GM11168 (cell line): Measurements from ENCODE around the gene HRK.

ENCODE experiments used
- in situ Hi-C: fragments of 300-500 bp; cut with MboI; formaldehyde crosslinking; loops from one replicate; pipeline ENCODE4 v1.12.0; 2022; ENCODE audit warnings: low sequenced_read_pairs; ENCODE audit not compliant: unreplicated experiment

HRK gene

GRCh38 chr12:116874324-116874995 is 6.8 kb downstream of the HRK start:
- in situ Hi-C loops, result no loop called here

- in situ Hi-C loops, result no loop called here
Observed at GRCh38 chr12:116870306-116870705, 10.9 kb downstream of the HRK start.

- in situ Hi-C loops, result no loop called here
Observed at GRCh38 chr12:116867523-116867922, 13.7 kb downstream of the HRK start.

DNA sequence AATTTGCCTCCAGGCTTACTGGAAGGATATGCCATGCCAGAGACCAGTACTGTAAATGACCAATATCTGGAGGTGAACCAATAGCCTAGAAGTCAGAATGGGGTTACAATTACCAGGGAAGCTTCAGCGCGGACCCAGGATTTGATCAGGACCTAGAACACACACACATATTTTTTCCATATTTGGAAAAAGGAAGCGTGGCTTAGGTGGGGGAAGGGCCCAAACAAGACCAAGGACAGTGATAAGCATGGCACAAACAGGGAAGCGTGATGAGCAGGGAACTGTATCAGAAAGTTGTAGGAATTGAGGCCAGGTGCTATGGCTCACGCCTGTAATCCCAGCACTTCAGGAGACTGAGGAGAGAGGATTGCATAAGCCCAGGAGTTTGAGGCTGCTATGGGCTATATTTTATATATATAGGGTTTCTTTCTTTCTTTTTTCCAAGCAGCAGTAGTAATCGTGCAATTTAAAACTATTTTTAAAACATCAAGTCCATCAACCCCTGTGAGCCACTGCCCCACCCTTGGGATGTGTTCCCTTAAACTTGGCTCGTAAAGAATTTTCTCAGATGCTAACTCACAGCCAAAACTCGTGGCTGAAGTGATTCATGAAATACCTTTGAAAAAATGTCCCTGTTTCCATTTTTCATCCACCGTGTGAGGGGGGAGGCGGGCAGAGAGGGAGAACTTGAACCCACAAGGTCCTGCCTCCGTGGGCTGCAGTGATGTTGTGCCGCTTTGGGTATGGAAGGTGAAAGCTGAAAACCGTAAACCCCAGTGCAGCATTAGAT is 16.7 kb downstream of the HRK start:
- in situ Hi-C loops, result no loop called here

DNA sequence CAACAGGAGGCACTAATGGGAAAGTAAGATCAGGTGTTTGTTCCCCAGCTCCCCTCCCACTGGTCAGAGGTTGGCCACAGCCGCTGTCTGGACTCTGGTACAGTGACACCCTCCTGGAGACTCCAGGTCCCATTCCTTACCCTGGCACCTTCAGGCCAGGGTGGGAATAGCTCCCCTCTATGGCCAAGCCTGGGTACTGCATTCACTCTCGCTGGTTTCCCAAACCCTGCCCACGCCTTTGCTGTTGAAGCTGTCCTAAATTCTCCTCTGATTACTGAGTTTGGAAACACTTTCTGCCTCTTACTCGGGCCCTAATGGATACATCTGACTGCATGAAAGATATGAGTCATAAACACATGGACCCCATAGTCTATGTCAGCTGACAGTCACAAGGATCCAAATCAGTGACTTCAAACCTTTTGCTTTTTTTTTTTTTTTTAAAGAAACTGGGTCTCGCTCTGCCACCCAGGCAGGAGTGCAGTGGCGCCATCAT is 17.9 kb downstream of the HRK start:
- in situ Hi-C loops, result no loop called here

DNA sequence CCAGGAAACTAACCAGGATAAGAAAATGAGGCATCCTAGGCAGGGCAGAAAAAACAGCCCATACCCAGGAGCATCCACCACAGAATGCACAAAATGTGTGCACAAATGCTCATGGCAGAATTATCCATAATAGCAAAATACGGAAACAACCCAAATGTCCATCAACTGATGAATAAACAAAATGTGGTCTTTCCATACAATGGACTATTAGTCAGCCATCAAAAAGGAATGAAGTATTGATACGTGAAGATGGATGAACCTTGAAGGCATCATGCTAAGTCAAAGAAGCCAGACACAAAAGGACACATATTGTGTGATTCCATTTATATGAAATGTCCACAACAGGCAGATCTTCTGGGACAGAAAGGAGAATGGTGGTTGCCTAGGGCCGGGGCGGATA is 19.1 kb downstream of the HRK start:
- in situ Hi-C loops, result no loop called here

GRCh38 chr12:116861320-116861719 is 19.9 kb downstream of the HRK start:
- in situ Hi-C loops, result no loop called here

DNA sequence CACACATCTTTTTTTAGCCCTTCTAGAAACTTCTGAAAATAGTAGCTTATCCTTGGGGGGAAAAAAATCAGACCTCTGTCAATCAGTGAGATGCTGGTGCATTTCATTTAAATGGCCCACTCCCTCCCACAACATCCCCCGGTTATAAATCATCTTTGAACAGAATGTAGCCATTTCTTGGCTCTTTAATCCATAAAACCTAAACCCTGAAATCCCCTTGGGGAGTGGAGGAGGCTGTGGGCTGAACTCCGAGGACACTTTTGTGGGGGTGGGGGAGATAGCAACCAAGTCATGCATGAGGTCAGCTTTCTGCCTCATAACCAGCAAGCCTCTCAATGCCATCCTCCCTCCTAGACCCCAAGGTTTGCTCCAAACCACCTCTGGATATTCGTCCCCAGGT is 21.0 kb downstream of the HRK start:
- in situ Hi-C loops, result no loop called here

- in situ Hi-C loops, result no loop called here
Observed at GRCh38 chr12:116859079-116859478, 22.2 kb downstream of the HRK start.

GRCh38 chr12:116856729-116857128 is 24.5 kb downstream of the HRK start:
- in situ Hi-C loops, result no loop called here

DNA sequence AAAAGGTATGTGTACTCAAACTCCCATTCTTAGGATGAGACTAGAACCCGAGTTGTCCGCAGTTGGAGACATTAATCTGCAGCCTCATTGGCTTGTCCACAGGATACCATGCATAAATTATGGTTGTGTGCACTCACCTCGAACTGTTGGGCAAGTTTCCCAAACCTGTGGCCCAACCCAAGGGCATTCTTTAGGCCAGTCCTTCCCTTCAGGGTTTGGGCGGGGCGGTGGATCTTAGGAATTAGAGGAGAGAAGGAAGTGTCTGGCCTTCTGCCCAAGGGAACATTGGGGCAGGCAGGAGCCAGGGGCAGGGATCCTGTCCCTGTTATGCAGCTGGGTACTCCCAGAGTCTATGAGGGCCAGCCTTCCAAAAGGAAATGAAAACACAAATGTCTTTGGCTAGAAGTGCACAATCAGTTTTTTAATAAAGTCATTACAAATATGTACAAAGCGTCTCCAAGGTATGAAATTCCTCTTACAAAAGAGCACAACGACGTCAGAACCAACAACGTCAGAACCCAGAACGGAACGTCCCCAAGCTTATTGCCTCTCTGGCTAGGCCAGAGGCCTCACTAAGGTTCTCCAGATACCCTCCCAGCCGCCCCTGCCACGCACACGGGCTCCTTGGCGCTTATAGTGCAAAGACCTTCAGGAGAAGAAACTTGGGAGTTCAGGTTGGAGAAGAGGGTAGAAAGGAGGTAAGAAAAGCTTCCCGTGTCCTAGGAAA is 25.3 kb downstream of the HRK start:
- in situ Hi-C loops, result no loop called here

GRCh38 chr12:116853507-116853906 is 27.7 kb downstream of the HRK start:
- in situ Hi-C loops, result no loop called here

- in situ Hi-C loops, result no loop called here
Observed at GRCh38 chr12:116852303-116852702, 28.9 kb downstream of the HRK start.

DNA sequence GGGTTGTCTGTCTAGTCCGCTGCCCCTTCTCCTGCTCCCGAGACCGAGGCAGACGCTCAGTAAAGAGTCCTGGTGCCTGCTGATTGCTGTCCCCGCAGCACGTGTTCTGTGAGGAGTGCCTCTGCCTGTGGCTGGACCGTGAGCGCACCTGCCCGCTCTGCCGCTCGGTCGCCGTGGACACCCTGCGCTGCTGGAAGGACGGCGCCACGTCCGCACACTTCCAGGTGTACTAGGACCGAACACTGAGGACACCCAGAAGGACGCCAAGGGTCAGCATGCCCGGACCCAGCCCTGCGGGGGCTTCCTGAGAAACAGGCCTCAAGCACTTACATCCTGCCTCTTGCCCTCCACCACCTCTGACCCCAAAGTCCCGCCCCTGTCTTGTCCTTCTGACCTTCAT is 32.0 kb downstream of the HRK start:
- in situ Hi-C loops, result no loop called here

DNA sequence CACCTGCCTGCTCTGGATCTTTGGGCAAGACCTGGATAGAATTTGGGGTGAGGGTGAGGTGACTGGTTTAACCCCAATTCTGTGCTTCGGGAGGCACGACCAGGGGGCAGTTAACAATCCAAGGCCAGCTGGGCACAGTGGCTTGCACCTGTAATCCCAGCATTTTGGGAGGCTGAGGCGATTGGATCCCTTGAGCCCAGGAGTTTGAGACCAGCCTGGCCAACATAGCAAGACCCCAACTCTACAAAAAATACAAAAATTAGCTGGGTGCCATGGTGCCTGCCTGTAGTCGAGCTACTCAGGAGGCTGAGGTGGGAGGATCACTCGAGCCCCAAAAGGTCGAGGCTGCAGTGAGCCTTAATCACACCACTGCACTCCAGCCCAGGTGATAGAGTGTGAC is 38.2 kb downstream of the HRK start:
- in situ Hi-C loops, result no loop called here

DNA sequence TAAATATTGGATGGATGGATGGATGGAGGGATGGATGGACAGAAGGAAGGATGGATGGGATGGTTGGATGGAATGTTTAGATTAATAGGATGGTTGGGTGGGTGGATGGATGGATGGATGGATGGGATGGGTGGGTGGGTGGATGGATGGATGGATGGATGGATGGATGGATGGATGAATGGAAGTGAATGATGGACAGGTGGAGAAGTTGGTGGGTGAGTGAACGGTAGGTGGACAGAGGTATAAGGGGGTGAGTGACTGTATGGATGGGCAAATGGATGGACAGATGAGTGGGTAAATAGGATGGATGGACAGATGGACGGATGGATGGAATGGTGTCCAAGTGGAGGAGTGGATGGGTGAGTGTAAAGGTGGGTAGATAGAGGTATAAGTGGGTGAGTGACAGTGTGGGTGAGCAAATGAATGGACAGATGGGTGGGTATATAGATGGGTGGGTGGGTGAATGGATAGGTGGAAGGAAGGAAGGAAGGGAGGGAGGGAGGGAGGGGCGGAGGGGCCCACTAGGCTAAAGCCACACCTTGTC is 41.9 kb downstream of the HRK start:
- in situ Hi-C loops, result no loop called here

DNA sequence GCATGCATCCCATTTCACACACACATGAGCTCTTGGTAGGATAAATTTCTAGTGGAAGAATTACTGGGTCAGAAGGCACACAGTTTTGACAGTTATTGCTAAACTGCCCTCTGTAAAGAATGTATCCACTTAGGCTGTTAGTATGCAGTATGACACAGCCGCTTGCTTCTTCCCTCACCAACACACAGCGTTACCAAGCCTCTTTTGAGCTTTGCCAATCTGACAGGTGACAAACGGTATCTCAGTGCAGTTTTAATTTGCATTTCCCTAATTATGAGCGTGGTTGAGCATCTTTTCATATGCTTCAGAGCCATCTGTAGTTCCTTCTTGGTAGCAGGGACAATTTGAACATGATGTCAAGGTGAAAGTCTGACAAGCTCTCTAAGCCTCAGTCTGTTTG is 42.9 kb downstream of the HRK start:
- in situ Hi-C loops, result no loop called here

DNA sequence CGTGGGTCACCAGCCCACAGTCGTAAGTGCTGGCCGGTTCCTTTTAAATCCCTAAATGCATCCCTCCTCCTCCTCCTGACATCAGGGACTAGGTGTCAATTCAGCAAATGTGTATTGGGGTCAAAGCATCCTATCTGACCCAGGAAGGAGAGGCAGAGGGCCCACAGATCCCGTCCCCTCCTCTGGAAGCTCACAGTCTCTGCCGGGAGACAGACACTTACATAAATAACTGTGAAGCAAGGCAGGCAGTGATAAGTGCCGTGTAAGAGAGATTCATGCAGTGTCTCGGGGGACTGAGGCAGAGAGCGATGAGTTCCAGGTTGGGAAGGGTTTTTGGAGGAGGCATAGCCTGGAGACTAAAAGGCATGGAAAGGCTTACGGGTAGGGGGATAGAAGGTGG is 44.1 kb downstream of the HRK start:
- in situ Hi-C loops, result no loop called here

GRCh38 chr12:116835484-116835883 is 45.8 kb downstream of the HRK start:
- in situ Hi-C loops, result no loop called here

DNA sequence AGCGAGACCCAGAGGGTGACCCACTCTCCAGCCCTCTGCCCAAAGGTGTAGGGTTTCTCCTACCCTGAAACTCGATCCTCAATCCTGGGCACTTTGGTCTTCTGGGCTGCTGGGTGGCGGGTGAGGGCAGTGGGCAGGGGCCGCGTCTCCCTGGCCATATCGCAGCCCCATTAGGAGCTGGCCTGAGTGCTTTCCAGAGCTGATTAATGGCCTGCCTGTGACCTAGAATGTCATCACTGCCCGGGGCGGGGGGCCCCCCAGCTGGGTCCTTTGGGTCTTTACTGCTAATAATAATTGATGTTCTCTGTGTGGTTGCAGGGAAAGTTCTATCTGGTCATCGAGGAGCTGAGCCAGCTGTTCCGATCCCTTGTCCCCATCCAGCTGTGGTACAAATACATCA is 47.8 kb downstream of the HRK start:
- in situ Hi-C loops, result no loop called here

GRCh38 chr12:116832353-116832752 is 48.9 kb downstream of the HRK start:
- in situ Hi-C loops, result no loop called here
